Activated B cell treated with CpG ODN at 0.5 μM for 24 hours (primary cell): ENCODE data around the gene ZSWIM2. TPM values are rescaled to one million over a fixed set of nuclear protein-coding genes. Genes with fewer than 3 reads are reported as not detected.

ENCODE experiments used
- ATAC-seq: fragments of 200-7000 bp; cut with Tn5 transposase; one replicate; pipeline ENCODE4 v1.10.0; 2021; ENCODE audit warnings: low read depth, mild to moderate bottlenecking, moderate library complexity
- CTCF ChIA-PET: fragments of 350-600 bp; sonication (Branson Sonifier 250); formaldehyde crosslinking; loops from one replicate; lab custom pipeline; 2021; ENCODE audit warnings: antibody characterized with exemption; lab: Charles Lee
- POLR2A ChIA-PET: fragments of 350-600 bp; sonication (Branson Sonifier 250); formaldehyde crosslinking; loops from one replicate; lab custom pipeline; 2021; ENCODE audit warnings: antibody characterized with exemption; lab: Charles Lee
- DNase-seq: peaks from one replicate; pipeline ENCODE4 v3.0.0; 2022
- H3K27ac Mint-ChIP-seq: one replicate; pipeline ENCODE4 v1.8.0; 2020; ENCODE audit warnings: mixed read lengths
- H3K27me3 Mint-ChIP-seq: one replicate; pipeline ENCODE4 v1.8.0; 2021; ENCODE audit warnings: mixed read lengths
- H3K36me3 Mint-ChIP-seq: one replicate; pipeline ENCODE4 v1.8.0; 2021; ENCODE audit warnings: low read depth, mixed read lengths
- H3K4me1 Mint-ChIP-seq: one replicate; pipeline ENCODE4 v1.8.0; 2021; ENCODE audit warnings: mixed read lengths
- H3K4me3 Mint-ChIP-seq: one replicate; pipeline ENCODE4 v1.8.0; 2020; ENCODE audit warnings: mild to moderate bottlenecking, mixed read lengths
- H3K9me3 Mint-ChIP-seq: one replicate; pipeline ENCODE4 v1.8.0; 2020; ENCODE audit warnings: mixed read lengths
- intact Hi-C: fragments of 100-400 bp; cut with micrococcal nuclease; formaldehyde crosslinking; loops from one replicate; pipeline ENCODE4 v1.15.1; 2024
- total RNA-seq: library from RNA; stranded (reverse); gene quantifications from 2 replicates; pipeline ENCODE4 v1.2.3, GENCODE V29; 2022
- TF ChIP-seq, protein P1 (sequence below): fragments of 200-600 bp; IDR thresholded peaks from one replicate; pipeline ENCODE4 v1.8.0; 2022; ENCODE audit warnings: antibody characterized with exemption, mild to moderate bottlenecking

Gene ZSWIM2
- total RNA-seq, 1 donor from 2014 or later = not detected

GRCh38 chr2:186891185-186891621, 42.2 kb upstream of the ZSWIM2 start:
- TF ChIP-seq, protein P1, sequence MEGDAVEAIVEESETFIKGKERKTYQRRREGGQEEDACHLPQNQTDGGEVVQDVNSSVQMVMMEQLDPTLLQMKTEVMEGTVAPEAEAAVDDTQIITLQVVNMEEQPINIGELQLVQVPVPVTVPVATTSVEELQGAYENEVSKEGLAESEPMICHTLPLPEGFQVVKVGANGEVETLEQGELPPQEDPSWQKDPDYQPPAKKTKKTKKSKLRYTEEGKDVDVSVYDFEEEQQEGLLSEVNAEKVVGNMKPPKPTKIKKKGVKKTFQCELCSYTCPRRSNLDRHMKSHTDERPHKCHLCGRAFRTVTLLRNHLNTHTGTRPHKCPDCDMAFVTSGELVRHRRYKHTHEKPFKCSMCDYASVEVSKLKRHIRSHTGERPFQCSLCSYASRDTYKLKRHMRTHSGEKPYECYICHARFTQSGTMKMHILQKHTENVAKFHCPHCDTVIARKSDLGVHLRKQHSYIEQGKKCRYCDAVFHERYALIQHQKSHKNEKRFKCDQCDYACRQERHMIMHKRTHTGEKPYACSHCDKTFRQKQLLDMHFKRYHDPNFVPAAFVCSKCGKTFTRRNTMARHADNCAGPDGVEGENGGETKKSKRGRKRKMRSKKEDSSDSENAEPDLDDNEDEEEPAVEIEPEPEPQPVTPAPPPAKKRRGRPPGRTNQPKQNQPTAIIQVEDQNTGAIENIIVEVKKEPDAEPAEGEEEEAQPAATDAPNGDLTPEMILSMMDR = no peak
- ATAC-seq (no peak), DNase-seq (no peak)
- ChIA-PET CTCF (no interaction called here), POLR2A (no interaction called here)
- Mint-ChIP-seq H3K27ac (no peak overlapping the region), H3K36me3 (no peaks in the 10 kb centered on the region), H3K4me3 (no peak overlapping the region), H3K27me3 (no peaks in the 10 kb centered on the region), H3K4me1 (no peaks in the 10 kb centered on the region), H3K9me3 (no peaks in the 10 kb centered on the region)
- intact Hi-C loops = no loop called here

DNA sequence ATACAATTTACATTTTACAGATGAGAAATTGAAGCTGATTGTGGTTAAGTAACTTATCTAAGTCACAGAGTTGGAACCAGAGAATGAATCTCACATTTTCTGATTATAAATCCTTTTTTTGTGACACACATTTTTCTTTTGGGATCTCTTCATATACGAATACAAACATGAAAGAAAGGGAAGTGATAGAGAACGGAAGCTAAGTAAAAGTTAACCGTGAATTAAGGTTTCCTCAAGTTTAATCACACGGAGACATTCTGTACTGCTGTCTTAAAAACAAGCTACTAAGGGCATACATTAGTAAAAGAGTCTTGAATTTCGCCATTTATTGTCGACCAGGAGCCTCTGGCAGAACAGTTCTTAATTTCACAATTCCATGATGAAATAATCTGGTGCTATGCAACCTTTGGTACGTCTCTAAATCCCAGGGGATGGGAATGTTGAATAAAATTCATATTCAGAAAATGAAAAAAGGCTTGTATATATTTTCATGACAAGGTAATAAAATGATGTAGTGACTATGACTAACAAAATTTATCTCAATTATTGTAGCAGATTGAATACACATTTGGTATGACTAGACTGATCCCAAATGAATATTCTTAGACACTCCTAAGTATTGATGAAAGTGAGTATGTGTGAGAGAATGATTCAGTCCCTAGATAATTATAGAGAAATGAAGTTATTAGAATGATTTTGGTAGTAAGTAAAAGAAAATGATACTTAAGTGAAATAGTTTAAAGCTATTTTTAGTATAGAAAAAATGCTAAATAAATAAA, 40.3 kb upstream of the ZSWIM2 start:
- ATAC-seq (no peak), DNase-seq (no peak)
- Mint-ChIP-seq H3K27me3 (no peaks in the 10 kb centered on the region), H3K4me3 (no peak overlapping the region), H3K27ac (no peak overlapping the region), H3K4me1 (no peaks in the 10 kb centered on the region), H3K9me3 (no peaks in the 10 kb centered on the region), H3K36me3 (no peaks in the 10 kb centered on the region)
- intact Hi-C loops = no loop called here
- CTCF ChIA-PET = no interaction called here
- TF ChIP-seq, protein P1 = no peak
- POLR2A ChIA-PET = no interaction called here

GRCh38 chr2:186887107-186888090, 38.4 kb upstream of the ZSWIM2 start:
- intact Hi-C loops = no loop called here
- ChIA-PET POLR2A (no interaction called here), CTCF (no interaction called here)
- Mint-ChIP-seq H3K27me3 (no peaks in the 10 kb centered on the region), H3K36me3 (no peaks in the 10 kb centered on the region), H3K4me1 (no peaks in the 10 kb centered on the region), H3K9me3 (no peaks in the 10 kb centered on the region), H3K4me3 (no peak overlapping the region), H3K27ac (no peak overlapping the region)
- TF ChIP-seq, protein P1 = no peak
- no peak for DNase-seq
- ATAC-seq = no peak

DNA sequence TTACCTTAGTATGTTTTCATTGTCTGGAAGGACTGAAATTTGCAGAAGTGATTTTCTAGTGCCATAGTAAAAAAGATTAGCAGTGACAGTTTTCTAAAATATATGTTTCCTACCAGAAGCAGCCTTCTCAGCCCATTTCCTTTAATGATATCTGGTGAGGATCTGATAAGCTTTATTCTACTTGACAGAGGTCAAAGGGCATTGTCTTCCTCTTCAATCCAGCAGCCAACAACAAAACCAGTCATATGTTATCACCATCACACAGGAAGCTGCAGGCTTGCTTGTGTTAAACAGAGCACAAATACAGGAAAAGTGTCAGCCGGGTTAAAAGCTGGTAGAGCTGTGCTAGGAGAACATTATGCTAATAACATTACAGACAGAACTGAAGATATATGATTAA, 35.6 kb upstream of the ZSWIM2 start:
- ChIA-PET POLR2A (no interaction called here), CTCF (no interaction called here)
- intact Hi-C loops = no loop called here
- H3K4me3 Mint-ChIP-seq = no peak overlapping the region
- peaks cover 4% of the 10 kb centered on the region for H3K9me3 Mint-ChIP-seq
- no peaks in the 10 kb centered on the region for H3K27me3 Mint-ChIP-seq
- TF ChIP-seq, protein P1 = no peak
- H3K4me1 Mint-ChIP-seq = no peaks in the 10 kb centered on the region
- DNase-seq = no peak
- no peak overlapping the region for H3K27ac Mint-ChIP-seq
- H3K36me3 Mint-ChIP-seq = no peaks in the 10 kb centered on the region
- ATAC-seq = no peak

DNA sequence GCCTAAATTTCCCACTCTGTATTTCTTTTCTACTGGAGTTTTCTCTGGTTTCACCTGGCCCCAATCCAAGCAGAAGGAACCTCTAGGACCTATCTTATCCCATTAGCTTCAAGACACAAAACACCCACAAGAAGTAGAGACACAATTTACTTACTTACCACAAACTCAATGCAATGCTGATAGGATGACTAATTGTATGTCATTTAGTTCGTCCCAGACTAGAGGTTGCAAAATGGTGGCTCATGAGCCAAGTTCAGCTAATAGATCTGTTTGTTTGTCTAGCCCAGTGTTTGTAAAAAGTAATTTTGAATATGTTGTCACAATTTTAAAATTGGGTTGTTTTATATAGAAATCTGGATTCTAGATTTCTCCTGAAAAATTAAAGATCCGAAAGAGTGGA, 34.7 kb upstream of the ZSWIM2 start:
- POLR2A ChIA-PET = no interaction called here

More for the DNA sequence above, 34.7 kb upstream of the ZSWIM2 start:
- DNase-seq (no peak), ATAC-seq (no peak)
- no peak overlapping the region for H3K27ac Mint-ChIP-seq
- no peaks in the 10 kb centered on the region for H3K27me3 Mint-ChIP-seq
- TF ChIP-seq, protein P1 = no peak
- intact Hi-C loops = no loop called here
- no peaks in the 10 kb centered on the region for H3K4me1 Mint-ChIP-seq
- CTCF ChIA-PET = no interaction called here
- H3K4me3 Mint-ChIP-seq = no peak overlapping the region
- no peaks in the 10 kb centered on the region for H3K36me3 Mint-ChIP-seq
- peaks cover 4% of the 10 kb centered on the region for H3K9me3 Mint-ChIP-seq
